ENCODE data around the gene PRKN. TPM values are rescaled to one million over a fixed set of nuclear protein-coding genes. Genes with fewer than 3 reads are reported as not detected.

The PRKN gene
- total RNA-seq, 1 donor from 2014 or later, result 0.79 TPM

DNA sequence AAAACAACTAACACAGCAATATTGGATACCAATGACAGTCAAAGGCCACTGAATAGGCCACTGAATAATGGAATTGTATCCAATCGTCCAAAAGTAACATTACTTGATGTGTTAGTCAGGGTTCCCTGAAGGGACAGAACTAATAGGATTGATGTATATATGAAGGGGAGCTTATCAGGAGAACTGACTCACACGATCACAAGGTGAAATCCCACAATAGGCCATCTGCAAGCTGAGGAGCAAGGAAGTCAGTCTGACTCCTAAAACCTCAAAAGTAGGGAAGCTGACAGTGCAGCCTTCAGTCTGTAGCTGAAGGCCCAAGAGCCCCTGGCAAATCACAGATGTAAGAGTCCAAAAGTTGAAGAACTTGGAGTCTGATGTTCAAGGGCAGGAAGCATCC is 571.4 kb downstream of the PRKN start:
- no peak for TF ChIP-seq CTCF (IDR thresholded peaks at IDR 0.05; ENCODE audit: insufficient read depth, low read length, severe bottlenecking)
- DNase-seq (ENCODE audit: low read depth) (no peak), FAIRE-seq (no peak)
- Histone ChIP-seq H3K4me3 (ENCODE audit: low read depth, low read length) (no peak overlapping the region), H3K36me3 (ENCODE audit: control insufficient read depth, insufficient read depth, low read length) (no peaks in the 10 kb centered on the region), H3K27me3 (ENCODE audit: control insufficient read depth, insufficient read depth, low read length) (no peaks in the 10 kb centered on the region)

GRCh38 chr6:162154930-162155329 is 572.6 kb downstream of the PRKN start:
- H3K4me3 ChIP-seq (ENCODE audit: low read depth, low read length), result no peak overlapping the region
- H3K27me3 ChIP-seq (ENCODE audit: control insufficient read depth, insufficient read depth, low read length), result no peaks in the 10 kb centered on the region
- DNase-seq (ENCODE audit: low read depth) (no peak), FAIRE-seq (no peak)
- no peak for TF ChIP-seq CTCF (IDR thresholded peaks at IDR 0.05; ENCODE audit: insufficient read depth, low read length, severe bottlenecking)
- H3K36me3 ChIP-seq (ENCODE audit: control insufficient read depth, insufficient read depth, low read length), result no peaks in the 10 kb centered on the region

DNA sequence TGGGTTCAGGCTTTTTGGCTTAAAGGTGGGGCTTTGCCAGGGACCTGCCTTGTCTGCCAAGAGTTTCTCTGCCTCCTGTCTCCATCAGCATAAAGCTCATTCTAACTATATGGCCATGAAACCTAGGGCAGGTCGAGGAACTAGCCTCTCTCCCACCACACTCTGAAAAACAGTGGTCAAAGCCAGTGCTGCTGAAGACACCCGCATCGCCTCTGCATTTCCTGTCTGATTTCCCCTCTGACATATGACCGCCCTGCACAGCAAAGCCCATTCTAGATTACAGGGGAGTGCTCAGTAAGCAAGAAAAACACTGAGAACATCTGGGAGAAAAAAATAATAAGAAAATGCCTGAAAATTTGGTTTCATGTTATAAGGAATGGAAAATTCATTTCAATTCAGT is 573.6 kb downstream of the PRKN start:
- FAIRE-seq, result no peak
- no peaks in the 10 kb centered on the region for H3K36me3 ChIP-seq (ENCODE audit: control insufficient read depth, insufficient read depth, low read length)

DNA sequence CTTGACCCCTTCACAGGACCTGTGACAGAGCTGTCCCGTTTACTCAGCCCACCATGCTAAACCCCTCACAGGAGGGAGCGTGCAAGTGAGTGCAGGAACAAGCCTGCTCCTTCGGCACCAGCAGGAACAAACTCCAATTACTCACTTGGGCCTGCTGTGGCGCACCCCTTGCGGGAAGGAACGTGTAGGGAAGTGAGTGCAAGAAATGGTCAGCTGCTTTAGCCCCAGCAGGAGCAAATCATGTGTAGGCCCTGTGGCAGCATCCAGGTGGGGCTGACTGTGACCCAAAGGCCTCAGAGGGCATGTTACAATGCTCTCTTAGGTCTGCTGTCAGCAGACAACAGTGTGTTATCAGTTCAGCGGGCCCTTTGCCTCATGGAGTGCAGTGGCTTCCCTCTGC is 574.4 kb downstream of the PRKN start:
- H3K27me3 ChIP-seq (ENCODE audit: control insufficient read depth, insufficient read depth, low read length), result no peaks in the 10 kb centered on the region
- DNase-seq (ENCODE audit: low read depth) (no peak), FAIRE-seq (no peak)
- TF ChIP-seq CTCF (IDR thresholded peaks at IDR 0.05; ENCODE audit: insufficient read depth, low read length, severe bottlenecking), result no peak
- no peak overlapping the region for H3K4me3 ChIP-seq (ENCODE audit: low read depth, low read length)
- no peaks in the 10 kb centered on the region for H3K36me3 ChIP-seq (ENCODE audit: control insufficient read depth, insufficient read depth, low read length)

More for the DNA sequence above, 573.6 kb downstream of the PRKN start:
- H3K27me3 ChIP-seq (ENCODE audit: control insufficient read depth, insufficient read depth, low read length), result no peaks in the 10 kb centered on the region
- no peak for DNase-seq (ENCODE audit: low read depth)
- no peak overlapping the region for H3K4me3 ChIP-seq (ENCODE audit: low read depth, low read length)
- TF ChIP-seq CTCF (IDR thresholded peaks at IDR 0.05; ENCODE audit: insufficient read depth, low read length, severe bottlenecking), result no peak

GRCh38 chr6:162151021-162151665 is 576.4 kb downstream of the PRKN start:
- TF ChIP-seq CTCF (IDR thresholded peaks at IDR 0.05; ENCODE audit: insufficient read depth, low read length, severe bottlenecking), result no peak
- no peak for DNase-seq (ENCODE audit: low read depth)
- no peak overlapping the region for H3K4me3 ChIP-seq (ENCODE audit: low read depth, low read length)
- no peaks in the 10 kb centered on the region for H3K36me3 ChIP-seq (ENCODE audit: control insufficient read depth, insufficient read depth, low read length)
- H3K27me3 ChIP-seq (ENCODE audit: control insufficient read depth, insufficient read depth, low read length), result no peaks in the 10 kb centered on the region
- no peak for FAIRE-seq

- TF ChIP-seq CTCF (IDR thresholded peaks at IDR 0.05; ENCODE audit: insufficient read depth, low read length, severe bottlenecking), result no peak
- FAIRE-seq, result no peak
- no peaks in the 10 kb centered on the region for H3K36me3 ChIP-seq (ENCODE audit: control insufficient read depth, insufficient read depth, low read length)
These were observed 577.3 kb downstream of the PRKN start for GRCh38 chr6:162150295-162150694.

More at GRCh38 chr6:162150295-162150694, 577.3 kb downstream of the PRKN start:
- no peak overlapping the region for H3K4me3 ChIP-seq (ENCODE audit: low read depth, low read length)
- DNase-seq (ENCODE audit: low read depth), result no peak
- no peaks in the 10 kb centered on the region for H3K27me3 ChIP-seq (ENCODE audit: control insufficient read depth, insufficient read depth, low read length)

Data from bronchial epithelial cell (primary cell).